Heart left ventricle (tissue), 13 donors: ENCODE data around the gene AR.

Experiments used
- POLR2A ChIP-seq, 2 donors: fragments of 450-650 bp; IDR thresholded peaks; one replicate each; pipeline ENCODE4 v1.6.1; 2017; ENCODE audit warnings: antibody characterized with exemption in 2 of 2, mild to moderate bottlenecking in 2 of 2, moderate library complexity in 2 of 2
- TF ChIP-seq, protein P1 (sequence below), 12 donors: fragments of 200-600 bp; sonication (generic) in 4 of 12; IDR thresholded peaks; one replicate each; pipeline versions ENCODE4 v1.5.0 to v1.8.0; 2018 to 2022; ENCODE audit warnings: antibody characterized with exemption in 12 of 12, mild to moderate bottlenecking in 5 of 12
- donor health status: ischemic (EF 13 %, LVEDD 7.1; RV severe dilation, severe dysfunction).
- donor health status: DM: no; HTN: yes; CAD: no.
- donor health status: DM: no; HTN: no; CAD: no.
- donor health status: ischemic (EF 25% LVEDD 6.9; RV normal size, moderate dysfunction).
- donor health status: ischemic (EF 25% LVEDD 5.7; RV mildly dilated, moderate dysfunction).
- donor health status: ischemic (EF 35%, LVEDD 5.7; RV mildly dilated, moderate dysfunction).
- donor health status: nonischemic (EF 11% LVEDD 7.7; RV severe dilation, severe dysfunction).
- donor health status: DM: yes; HTN: yes; CAD: no.
- donor health status: PGD.
- donor health status: ischemic (EF 29% LVEDD 5.4; RV normal size, mild dysfunction).
- donor health status: nonischemic (EF 23%, LVEDD 6.1; RV moderate dilation, normal function).

DNA sequence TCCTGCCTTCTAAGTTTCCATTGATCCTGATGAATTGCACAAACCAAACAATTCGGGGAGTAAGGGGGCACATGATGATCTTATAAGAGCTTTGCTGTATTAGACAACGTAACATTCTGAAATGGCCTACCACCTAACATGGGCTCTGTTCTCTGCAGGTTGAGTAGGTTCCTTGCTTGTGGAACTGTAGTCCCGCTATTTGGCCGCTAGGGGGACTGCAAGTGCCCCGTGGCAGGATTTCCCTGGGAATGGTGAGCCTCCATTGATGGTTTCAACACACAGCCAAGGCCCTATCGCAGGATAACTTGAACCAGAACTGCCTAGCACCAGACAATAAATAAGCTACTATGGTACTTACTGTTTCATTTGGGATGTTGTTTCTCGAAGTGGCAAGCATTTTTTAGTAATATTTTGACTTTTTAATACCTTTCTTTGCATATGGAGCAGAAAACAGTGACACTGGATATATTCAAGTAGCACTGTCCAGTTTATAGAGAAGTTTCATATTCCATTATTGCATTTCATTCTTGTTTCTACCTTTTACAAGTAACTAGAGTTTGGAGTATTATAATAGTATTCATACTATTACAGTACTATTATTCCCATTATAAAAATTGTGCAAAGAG lies 11.9 kb downstream of the AR start:
- TF ChIP-seq, protein P1, sequence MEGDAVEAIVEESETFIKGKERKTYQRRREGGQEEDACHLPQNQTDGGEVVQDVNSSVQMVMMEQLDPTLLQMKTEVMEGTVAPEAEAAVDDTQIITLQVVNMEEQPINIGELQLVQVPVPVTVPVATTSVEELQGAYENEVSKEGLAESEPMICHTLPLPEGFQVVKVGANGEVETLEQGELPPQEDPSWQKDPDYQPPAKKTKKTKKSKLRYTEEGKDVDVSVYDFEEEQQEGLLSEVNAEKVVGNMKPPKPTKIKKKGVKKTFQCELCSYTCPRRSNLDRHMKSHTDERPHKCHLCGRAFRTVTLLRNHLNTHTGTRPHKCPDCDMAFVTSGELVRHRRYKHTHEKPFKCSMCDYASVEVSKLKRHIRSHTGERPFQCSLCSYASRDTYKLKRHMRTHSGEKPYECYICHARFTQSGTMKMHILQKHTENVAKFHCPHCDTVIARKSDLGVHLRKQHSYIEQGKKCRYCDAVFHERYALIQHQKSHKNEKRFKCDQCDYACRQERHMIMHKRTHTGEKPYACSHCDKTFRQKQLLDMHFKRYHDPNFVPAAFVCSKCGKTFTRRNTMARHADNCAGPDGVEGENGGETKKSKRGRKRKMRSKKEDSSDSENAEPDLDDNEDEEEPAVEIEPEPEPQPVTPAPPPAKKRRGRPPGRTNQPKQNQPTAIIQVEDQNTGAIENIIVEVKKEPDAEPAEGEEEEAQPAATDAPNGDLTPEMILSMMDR (IDR thresholded peaks at IDR 0.05), result peak; percentile 39 to 77 (median 62)
- no peak for TF ChIP-seq POLR2A (IDR thresholded peaks at IDR 0.05)
